ENCODE results near the gene TMEM151A. TPM values are rescaled to one million over a fixed set of nuclear protein-coding genes. Genes with fewer than 3 reads are reported as not detected.

Gene TMEM151A
- total RNA-seq, 1 donor from 2014 or later, result 19.2 TPM

- peaks cover 11% of the 10 kb centered on the region for H3K27me3 Mint-ChIP-seq (ENCODE audit: unreplicated experiment)
- no peak for DNase-seq
- H3K9me3 Mint-ChIP-seq (ENCODE audit: unreplicated experiment), result no peaks in the 10 kb centered on the region
- peaks cover 16% of the 10 kb centered on the region for H3K4me1 Mint-ChIP-seq (ENCODE audit: low read depth, unreplicated experiment)
- H3K4me3 Mint-ChIP-seq (ENCODE audit: unreplicated experiment), result no peak overlapping the region
- H3K36me3 Mint-ChIP-seq (ENCODE audit: unreplicated experiment), result no peaks in the 10 kb centered on the region
- TF ChIP-seq CTCF (IDR thresholded peaks at IDR 0.05; ENCODE audit: partially characterized antibody, unreplicated experiment), result no peak
- no peak overlapping the region for H3K27ac Mint-ChIP-seq (ENCODE audit: unreplicated experiment)
Measured at GRCh38 chr11:66333220-66333877, 41.7 kb downstream of the TMEM151A start.

- Mint-ChIP-seq H3K4me1 (ENCODE audit: low read depth, unreplicated experiment) (peaks cover 16% of the 10 kb centered on the region), H3K27me3 (ENCODE audit: unreplicated experiment) (peaks cover 12% of the 10 kb centered on the region), H3K4me3 (ENCODE audit: unreplicated experiment) (peak overlapping the region; percentile 38), H3K27ac (ENCODE audit: unreplicated experiment) (no peak overlapping the region), H3K9me3 (ENCODE audit: unreplicated experiment) (no peaks in the 10 kb centered on the region), H3K36me3 (ENCODE audit: unreplicated experiment) (no peaks in the 10 kb centered on the region)
- DNase-seq, result no peak
- no peak for TF ChIP-seq CTCF (IDR thresholded peaks at IDR 0.05; ENCODE audit: partially characterized antibody, unreplicated experiment)
Measured at GRCh38 chr11:66333896-66334604, 42.4 kb downstream of the TMEM151A start.

- peak; percentile 40 for DNase-seq
- no peaks in the 10 kb centered on the region for H3K9me3 Mint-ChIP-seq (ENCODE audit: unreplicated experiment)
- H3K27ac Mint-ChIP-seq (ENCODE audit: unreplicated experiment), result no peak overlapping the region
- TF ChIP-seq CTCF (IDR thresholded peaks at IDR 0.05; ENCODE audit: partially characterized antibody, unreplicated experiment), result no peak
- H3K4me3 Mint-ChIP-seq (ENCODE audit: unreplicated experiment), result peak overlapping the region; percentile 55
- H3K4me1 Mint-ChIP-seq (ENCODE audit: low read depth, unreplicated experiment), result peaks cover 18% of the 10 kb centered on the region
- H3K36me3 Mint-ChIP-seq (ENCODE audit: unreplicated experiment), result no peaks in the 10 kb centered on the region
- peaks cover 12% of the 10 kb centered on the region for H3K27me3 Mint-ChIP-seq (ENCODE audit: unreplicated experiment)
Measured at GRCh38 chr11:66334605-66335442, 43.1 kb downstream of the TMEM151A start.

- Mint-ChIP-seq H3K36me3 (ENCODE audit: unreplicated experiment) (no peaks in the 10 kb centered on the region), H3K4me1 (ENCODE audit: low read depth, unreplicated experiment) (peaks cover 18% of the 10 kb centered on the region), H3K27me3 (ENCODE audit: unreplicated experiment) (peaks cover 10% of the 10 kb centered on the region), H3K27ac (ENCODE audit: unreplicated experiment) (no peak overlapping the region), H3K9me3 (ENCODE audit: unreplicated experiment) (no peaks in the 10 kb centered on the region), H3K4me3 (ENCODE audit: unreplicated experiment) (peak overlapping the region; percentile 55)
- DNase-seq, result no peak
- no peak for TF ChIP-seq CTCF (IDR thresholded peaks at IDR 0.05; ENCODE audit: partially characterized antibody, unreplicated experiment)
Measured at GRCh38 chr11:66335531-66336233, 44.0 kb downstream of the TMEM151A start.

Data from glutamatergic neuron (in vitro differentiated cells).